CD4-positive, alpha-beta T cell (primary cell): ENCODE results near the gene RETSAT. TPM values are rescaled to one million over a fixed set of nuclear protein-coding genes. Genes with fewer than 3 reads are reported as not detected.
"Not testable (repeated sequence)": the region's sequence is repeated elsewhere in the genome, so short reads cannot be mapped to it uniquely, and the experiment has no call there.

Source experiments
- ATAC-seq: fragments of 200-7000 bp; cut with Tn5 transposase; one replicate; pipeline ENCODE4 v1.10.0; 2022; ENCODE audit warnings: mild to moderate bottlenecking; ENCODE audit not compliant: poor library complexity
- CTCF ChIA-PET: fragments of 350-600 bp; sonication (Branson Sonifier 250); formaldehyde crosslinking; loops from one replicate; lab custom pipeline; 2021; ENCODE audit warnings: antibody characterized with exemption, inconsistent platforms; lab: Charles Lee
- POLR2A ChIA-PET: fragments of 350-600 bp; sonication (Branson Sonifier 250); formaldehyde crosslinking; loops from one replicate; lab custom pipeline; 2021; ENCODE audit warnings: antibody characterized with exemption, inconsistent platforms; lab: Charles Lee
- DNase-seq, 14 experiments: peaks; one replicate each; pipeline ENCODE4 v3.0.0-alpha.2; 2013 to 2020; ENCODE audit warnings: mixed read lengths in 2 of 14
- H3K27ac ChIP-seq, 2 donors: one replicate each; pipeline versions ENCODE4 v1.5.1 to v1.7.0; 2013; ENCODE audit warnings: low read length in 2 of 2, low read depth in 1 of 2, mild to moderate bottlenecking in 1 of 2
- H3K27me3 ChIP-seq, 2 experiments: 1 replicate in 1 of 2; 2 replicates in 1 of 2; pipeline versions ENCODE4 v1.6.1 to v1.7.0; 2013; ENCODE audit warnings: low read length in 2 of 2, control low read depth in 1 of 2, mild to moderate bottlenecking in 1 of 2, moderate library complexity in 1 of 2; ENCODE audit not compliant: insufficient read depth in 2 of 2, control insufficient read depth in 1 of 2
- H3K36me3 ChIP-seq: one replicate; pipeline ENCODE4 v1.6.1; 2013; ENCODE audit warnings: low read length, control low read depth; ENCODE audit not compliant: insufficient read depth
- H3K4me1 ChIP-seq: one replicate; pipeline ENCODE4 v1.6.1; 2013; ENCODE audit warnings: low read length, control low read depth; ENCODE audit not compliant: insufficient read depth
- H3K4me3 ChIP-seq: one replicate; pipeline ENCODE4 v1.5.1; 2013; ENCODE audit warnings: mild to moderate bottlenecking, low read length, moderate library complexity
- H3K9me3 ChIP-seq, 2 experiments: 1 replicate in 1 of 2; 2 replicates in 1 of 2; pipeline versions ENCODE4 v1.6.1 to v1.7.0; 2013; ENCODE audit warnings: low read length in 2 of 2, mild to moderate bottlenecking in 2 of 2, control low read depth in 1 of 2, moderate library complexity in 1 of 2; ENCODE audit not compliant: control insufficient read depth in 1 of 2, insufficient read depth in 1 of 2
- H3K27ac Mint-ChIP-seq: one replicate; pipeline ENCODE4 v1.8.0; 2020; ENCODE audit warnings: mixed read lengths
- H3K27me3 Mint-ChIP-seq: one replicate; pipeline ENCODE4 v1.8.0; 2021; ENCODE audit warnings: mixed read lengths
- H3K36me3 Mint-ChIP-seq: one replicate; pipeline ENCODE4 v1.8.0; 2021; ENCODE audit warnings: low read depth, mixed read lengths
- H3K4me1 Mint-ChIP-seq: one replicate; pipeline ENCODE4 v1.8.0; 2021; ENCODE audit warnings: low read depth, mixed read lengths
- H3K4me3 Mint-ChIP-seq: one replicate; pipeline ENCODE4 v1.8.0; 2020; ENCODE audit warnings: mild to moderate bottlenecking, mixed read lengths
- H3K9me3 Mint-ChIP-seq: one replicate; pipeline ENCODE4 v1.8.0; 2020; ENCODE audit warnings: mixed read lengths
- intact Hi-C, 2 experiments: fragments of 100-400 bp; cut with DNase I in 1 of 2; cut with micrococcal nuclease in 1 of 2; formaldehyde crosslinking; loops; one replicate each; pipeline versions ENCODE4 v1.15.1 to v1.9.0; 2023 to 2025; cut with DNase I, micrococcal nuclease
- total RNA-seq, 174 experiments: library from RNA in 2 of 174; stranded (reverse) in 2 of 174; gene quantifications; one replicate each; pipeline ENCODE4 v1.2.3 and lab custom pipeline; 2021 to 2026
- TF ChIP-seq, protein P1 (sequence below): fragments of 200-600 bp; IDR thresholded peaks from one replicate; pipeline ENCODE4 v1.8.0; 2022; ENCODE audit warnings: antibody characterized with exemption, mild to moderate bottlenecking

Gene RETSAT
- total RNA-seq, 2 experiments from 2014 or later = 19.2 to 22.2 TPM

DNA sequence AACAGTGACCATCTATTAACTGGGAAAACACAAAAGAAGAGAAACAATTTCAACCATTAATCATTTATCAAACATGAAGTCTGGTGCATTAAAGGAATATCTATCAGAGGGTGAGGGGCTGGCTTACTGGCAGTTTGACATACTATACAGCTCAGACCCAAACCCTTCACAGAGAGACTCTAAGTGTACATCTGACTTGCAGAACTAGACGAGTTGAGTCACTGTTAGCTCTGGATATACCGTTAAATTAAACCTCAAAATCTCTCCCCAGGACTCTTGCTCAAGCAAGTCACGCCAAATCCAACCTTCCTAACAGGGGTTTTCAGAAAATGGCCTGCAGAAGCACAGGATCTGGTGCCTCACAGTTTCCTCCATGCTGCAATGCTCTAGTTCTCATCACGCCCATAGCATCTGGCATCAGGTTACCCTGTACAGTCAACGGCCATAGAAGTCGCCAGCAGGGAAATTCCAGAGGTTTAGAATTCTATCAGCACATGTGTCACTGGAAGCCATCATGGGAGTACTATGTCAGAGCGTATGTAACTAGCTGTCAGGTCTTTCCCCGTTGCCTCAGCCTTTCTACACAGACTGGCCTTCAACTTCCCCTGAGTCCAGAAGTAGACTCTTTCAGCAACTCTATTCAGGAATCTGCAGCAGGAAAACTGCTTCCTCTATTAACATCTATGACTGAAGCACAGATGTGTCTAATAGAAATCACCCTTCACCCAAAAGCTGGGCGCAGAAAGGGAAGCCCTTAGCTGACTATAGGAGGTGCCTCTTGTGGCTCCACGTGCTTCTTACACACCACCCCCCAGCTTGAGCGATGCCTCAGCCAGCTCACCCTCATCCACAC lies 35.9 kb downstream of the RETSAT start:
- Mint-ChIP-seq H3K27me3 (no peaks in the 10 kb centered on the region), H3K36me3 (peaks cover 90% of the 10 kb centered on the region), H3K9me3 (no peaks in the 10 kb centered on the region), H3K27ac (peak overlapping the region; percentile 77), H3K4me1 (peaks cover 68% of the 10 kb centered on the region), H3K4me3 (peak overlapping the region; percentile 62)
- H3K27ac ChIP-seq = peak overlapping the region in 1 of 2 donors; percentile 52
- ChIA-PET POLR2A (interaction anchor here (1.1 to 4.6 kb wide), 5 partner anchors 9 to 36 kb away, joined by 4 to 32 read pairs (median 8); partner anchors contain the start of genes ELMOD3, RETSAT and TGOLN2), CTCF (interaction anchor here (0.6 to 2.7 kb wide), 2 partner anchors 9 to 1481 kb away, joined by 3 to 9 read pairs; no protein-coding TSS in a partner anchor)
- H3K27me3 ChIP-seq = no peaks in the 10 kb centered on the region
- DNase-seq (peak in 2 of 14 experiments; percentile 57 to 74), ATAC-seq (peak; percentile 55)
- TF ChIP-seq, protein P1, sequence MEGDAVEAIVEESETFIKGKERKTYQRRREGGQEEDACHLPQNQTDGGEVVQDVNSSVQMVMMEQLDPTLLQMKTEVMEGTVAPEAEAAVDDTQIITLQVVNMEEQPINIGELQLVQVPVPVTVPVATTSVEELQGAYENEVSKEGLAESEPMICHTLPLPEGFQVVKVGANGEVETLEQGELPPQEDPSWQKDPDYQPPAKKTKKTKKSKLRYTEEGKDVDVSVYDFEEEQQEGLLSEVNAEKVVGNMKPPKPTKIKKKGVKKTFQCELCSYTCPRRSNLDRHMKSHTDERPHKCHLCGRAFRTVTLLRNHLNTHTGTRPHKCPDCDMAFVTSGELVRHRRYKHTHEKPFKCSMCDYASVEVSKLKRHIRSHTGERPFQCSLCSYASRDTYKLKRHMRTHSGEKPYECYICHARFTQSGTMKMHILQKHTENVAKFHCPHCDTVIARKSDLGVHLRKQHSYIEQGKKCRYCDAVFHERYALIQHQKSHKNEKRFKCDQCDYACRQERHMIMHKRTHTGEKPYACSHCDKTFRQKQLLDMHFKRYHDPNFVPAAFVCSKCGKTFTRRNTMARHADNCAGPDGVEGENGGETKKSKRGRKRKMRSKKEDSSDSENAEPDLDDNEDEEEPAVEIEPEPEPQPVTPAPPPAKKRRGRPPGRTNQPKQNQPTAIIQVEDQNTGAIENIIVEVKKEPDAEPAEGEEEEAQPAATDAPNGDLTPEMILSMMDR = no peak
- H3K36me3 ChIP-seq = peaks cover 85% of the 10 kb centered on the region
- no peaks in the 10 kb centered on the region for H3K9me3 ChIP-seq
- no peak overlapping the region for H3K4me3 ChIP-seq
- peaks cover 54% of the 10 kb centered on the region for H3K4me1 ChIP-seq
- intact Hi-C loops = no loop called here

DNA sequence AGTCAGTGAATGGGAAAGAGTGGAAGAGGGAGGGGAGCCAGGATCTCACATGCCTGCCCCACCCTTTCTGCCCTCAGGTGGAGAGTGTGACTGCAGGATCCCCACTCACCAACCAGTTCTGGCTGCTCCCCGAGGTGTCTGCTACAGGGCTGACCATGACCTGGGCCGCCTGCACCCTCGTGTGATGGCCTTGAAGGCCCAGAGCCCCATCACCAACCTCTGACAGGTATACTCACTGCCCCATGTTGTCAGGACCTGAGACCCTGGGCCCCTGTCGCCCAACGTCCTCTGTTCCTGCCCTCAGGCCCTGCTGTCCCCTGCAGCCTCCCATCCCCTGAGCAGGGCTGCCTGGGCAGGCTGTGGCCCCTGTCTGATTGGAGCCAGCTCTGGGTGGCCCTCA lies 38.4 kb downstream of the RETSAT start:
- CTCF ChIA-PET, H3K27me3 ChIP-seq, H3K27me3 Mint-ChIP-seq, H3K27ac Mint-ChIP-seq, H3K4me3 ChIP-seq, DNase-seq, ATAC-seq, H3K9me3 ChIP-seq, POLR2A ChIA-PET, H3K4me3 Mint-ChIP-seq, H3K9me3 Mint-ChIP-seq, H3K27ac ChIP-seq: not testable (repeated sequence)
- Mint-ChIP-seq H3K4me1 (peaks cover 43% of the 10 kb centered on the region), H3K36me3 (peaks cover 69% of the 10 kb centered on the region)
- peaks cover 33% of the 10 kb centered on the region for H3K4me1 ChIP-seq
- peaks cover 60% of the 10 kb centered on the region for H3K36me3 ChIP-seq
- intact Hi-C loops = loop anchor here in 1 of 2 experiments (1.0 kb wide), 1 partner anchor 27 kb away; no protein-coding TSS in a partner anchor

DNA sequence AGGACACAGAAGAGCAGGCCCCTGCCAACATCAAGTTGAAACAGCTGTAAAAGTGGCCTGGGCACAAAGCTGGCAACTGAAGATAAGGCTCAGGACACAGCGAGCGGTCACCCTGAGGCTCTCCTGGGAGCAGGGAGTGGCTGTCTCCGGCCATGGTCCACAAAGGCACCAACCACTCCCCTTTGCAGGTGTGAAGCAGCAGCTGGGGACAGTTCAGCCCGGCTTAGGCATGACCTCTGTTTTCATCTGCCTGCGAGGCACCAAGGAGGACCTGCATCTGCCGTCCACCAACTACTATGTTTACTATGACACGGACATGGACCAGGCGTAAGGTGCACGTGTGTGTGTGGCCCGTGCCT lies 39.5 kb downstream of the RETSAT start:
- DNase-seq (no peak), ATAC-seq (no peak)
- H3K27ac Mint-ChIP-seq = peak overlapping the region; percentile 62
- peaks cover 39% of the 10 kb centered on the region for H3K4me1 Mint-ChIP-seq
- TF ChIP-seq, protein P1 = no peak
- H3K36me3 ChIP-seq = peaks cover 49% of the 10 kb centered on the region
- no peak overlapping the region for H3K4me3 ChIP-seq
- H3K27ac ChIP-seq = no peak overlapping the region
- H3K36me3 Mint-ChIP-seq = peaks cover 58% of the 10 kb centered on the region
- H3K9me3 ChIP-seq = no peaks in the 10 kb centered on the region
- CTCF ChIA-PET = no interaction called here
- POLR2A ChIA-PET = interaction anchor here (1.2 to 1.7 kb wide), 3 partner anchors 8 to 12 kb away, joined by 3 to 11 read pairs (median 6); partner anchors contain the start of gene TGOLN2
- H3K27me3 ChIP-seq = no peaks in the 10 kb centered on the region
- H3K4me3 Mint-ChIP-seq = no peak overlapping the region
- H3K4me1 ChIP-seq = peaks cover 29% of the 10 kb centered on the region
- intact Hi-C loops = loop anchor here in 1 of 2 experiments (1.0 kb wide), 1 partner anchor 28 kb away; no protein-coding TSS in a partner anchor
- H3K9me3 Mint-ChIP-seq = no peaks in the 10 kb centered on the region
- H3K27me3 Mint-ChIP-seq = no peaks in the 10 kb centered on the region
